ENCODE measurements around the gene ARAP3. TPM values are rescaled to one million over a fixed set of nuclear protein-coding genes. Genes with fewer than 3 reads are reported as not detected.

Gene ARAP3
- total RNA-seq, 1 experiment from 2014 or later, result 2.5 TPM

- Histone ChIP-seq H3K27ac (ENCODE audit: low read length) (no peak overlapping the region), H3K36me3 (ENCODE audit: control insufficient read depth, insufficient read depth, low read length) (peaks cover 15% of the 10 kb centered on the region)
Observed at GRCh38 chr5:141628175-141628788, 53.7 kb downstream of the ARAP3 start.

GRCh38 chr5:141623611-141624010, 58.4 kb downstream of the ARAP3 start:
- DNase-seq (ENCODE audit: low read depth, low spot score) (no peak), ATAC-seq (no peak)
- no TSS peak for BruUV-seq (replicated peaks)
- CTCF ChIA-PET, result no interaction called here
- Histone ChIP-seq H3K27me3 (ENCODE audit: control insufficient read depth, insufficient read depth, low read length) (no peaks in the 10 kb centered on the region), H3K27ac (ENCODE audit: low read length) (no peak overlapping the region), H3K9me3 (ENCODE audit: control insufficient read depth, insufficient read depth, low read depth, low read length) (no peaks in the 10 kb centered on the region), H3K36me3 (ENCODE audit: control insufficient read depth, insufficient read depth, low read length) (peaks cover 13% of the 10 kb centered on the region), H3K4me3 (ENCODE audit: low read depth in 2 of 2, low read length in 2 of 2) (no peak overlapping the region), H3K4me1 (ENCODE audit: control insufficient read depth, insufficient read depth, low read length) (peaks cover 4% of the 10 kb centered on the region)
- intact Hi-C loops (cut with micrococcal nuclease; ENCODE audit: unreplicated experiment), result no loop called here
- TF ChIP-seq POLR2AphosphoS5 (IDR thresholded peaks at IDR 0.05; ENCODE audit: low read depth, low read length) (no peak), REST (IDR thresholded peaks at IDR 0.05; ENCODE audit: insufficient read depth in 1 of 2, low read depth in 2 of 2, low read length in 1 of 2) (no peak), SIN3A (IDR thresholded peaks at IDR 0.05; ENCODE audit: borderline replicate concordance, insufficient read depth, low read depth, low read length) (no peak), TCF7L2 (IDR thresholded peaks at IDR 0.05; ENCODE audit: low read depth, low read length) (no peak), CTCF (IDR thresholded peaks at IDR 0.05) (no peak)
- in situ Hi-C loops (cut with HindIII; ENCODE audit: low pct_unique_long_range_greater_than_20kb, low sequenced_read_pairs), result no loop called here
- POLR2A ChIA-PET, result no interaction called here

More at GRCh38 chr5:141628175-141628788, 53.7 kb downstream of the ARAP3 start:
- no peaks in the 10 kb centered on the region for H3K4me1 ChIP-seq (ENCODE audit: control insufficient read depth, insufficient read depth, low read length)
- no peak for ATAC-seq
- no peak overlapping the region for H3K4me3 ChIP-seq (ENCODE audit: low read depth in 2 of 2, low read length in 2 of 2)
- no TSS peak for BruUV-seq (replicated peaks)
- no peak for DNase-seq (ENCODE audit: low read depth, low spot score)
- intact Hi-C loops (cut with micrococcal nuclease; ENCODE audit: unreplicated experiment) (no loop called here), in situ Hi-C loops (cut with HindIII; ENCODE audit: low pct_unique_long_range_greater_than_20kb, low sequenced_read_pairs) (no loop called here)
- no peaks in the 10 kb centered on the region for H3K27me3 ChIP-seq (ENCODE audit: control insufficient read depth, insufficient read depth, low read length)
- CTCF ChIA-PET, result no interaction called here
- no peaks in the 10 kb centered on the region for H3K9me3 ChIP-seq (ENCODE audit: control insufficient read depth, insufficient read depth, low read depth, low read length)
- POLR2A ChIA-PET, result no interaction called here
- TF ChIP-seq SIN3A (IDR thresholded peaks at IDR 0.05; ENCODE audit: borderline replicate concordance, insufficient read depth, low read depth, low read length), result no peak

GRCh38 chr5:141623186-141623585, 58.8 kb downstream of the ARAP3 start:
- in situ Hi-C loops (cut with HindIII; ENCODE audit: low pct_unique_long_range_greater_than_20kb, low sequenced_read_pairs), result no loop called here

More at GRCh38 chr5:141623186-141623585, 58.8 kb downstream of the ARAP3 start:
- no peak for TF ChIP-seq CTCF (IDR thresholded peaks at IDR 0.05)
- Histone ChIP-seq H3K4me3 (ENCODE audit: low read depth in 2 of 2, low read length in 2 of 2) (no peak overlapping the region), H3K4me1 (ENCODE audit: control insufficient read depth, insufficient read depth, low read length) (peaks cover 4% of the 10 kb centered on the region), H3K9me3 (ENCODE audit: control insufficient read depth, insufficient read depth, low read depth, low read length) (no peaks in the 10 kb centered on the region), H3K27ac (ENCODE audit: low read length) (no peak overlapping the region), H3K36me3 (ENCODE audit: control insufficient read depth, insufficient read depth, low read length) (peaks cover 13% of the 10 kb centered on the region), H3K27me3 (ENCODE audit: control insufficient read depth, insufficient read depth, low read length) (no peaks in the 10 kb centered on the region)
- intact Hi-C loops (cut with micrococcal nuclease; ENCODE audit: unreplicated experiment), result no loop called here
- ATAC-seq (no peak), DNase-seq (ENCODE audit: low read depth, low spot score) (no peak)
- BruUV-seq (replicated peaks), result no TSS peak
- ChIA-PET CTCF (interaction anchor here (0.6 kb wide), 1 partner anchor 11 kb away, joined by 3 read pairs; no protein-coding TSS in a partner anchor), POLR2A (no interaction called here)
